OCI-LY7 (cell line): ENCODE data around the gene CLTB. TPM values are rescaled to one million over a fixed set of nuclear protein-coding genes. Genes with fewer than 3 reads are reported as not detected.

ENCODE experiments used
- BruUV-seq: library from RNA; stranded (reverse); fragments of 400-500 nt; replicated peaks from 2 replicates; lab custom pipeline; 2021; lab: Mats Ljungman, UMichigan
- CTCF ChIA-PET: fragments of 300-600 bp; sonication (Branson Sonifier 250); formaldehyde crosslinking; loops from one replicate; lab custom pipeline; 2022; ENCODE audit warnings: antibody characterized with exemption; ENCODE audit not compliant: unreplicated experiment; lab: Charles Lee
- POLR2A ChIA-PET: fragments of 300-600 bp; sonication (Branson Sonifier 250); formaldehyde crosslinking; loops from one replicate; lab custom pipeline; 2022; ENCODE audit warnings: antibody characterized with exemption; lab: Charles Lee
- DNase-seq: peaks from one replicate; pipeline ENCODE4 v3.0.0-alpha.2; 2015; ENCODE audit warnings: low spot score
- H2AFZ ChIP-seq: fragments of 200-600 bp; sonication (generic), shearing (Covaris generic); 2 replicates; pipeline ENCODE4 v1.6.1; 2014; ENCODE audit warnings: mild to moderate bottlenecking, antibody characterized with exemption, low read length, moderate library complexity
- H3K27ac ChIP-seq: fragments of 200-600 bp; sonication (generic); 2 replicates; pipeline ENCODE4 v1.5.1; 2014; ENCODE audit warnings: mixed run types, low read depth, mild to moderate bottlenecking, moderate library complexity, low read length, inconsistent platforms; ENCODE audit not compliant: poor library complexity, severe bottlenecking
- H3K36me3 ChIP-seq: fragments of 200-600 bp; sonication (generic); 2 replicates; pipeline ENCODE4 v1.6.1; 2014; ENCODE audit warnings: mild to moderate bottlenecking, antibody characterized with exemption, low read length, moderate library complexity, mixed read lengths; ENCODE audit not compliant: insufficient read depth
- H3K4me1 ChIP-seq: fragments of 200-600 bp; sonication (generic); 2 replicates; pipeline ENCODE4 v1.5.1; 2014; ENCODE audit warnings: mild to moderate bottlenecking, low read length; ENCODE audit not compliant: insufficient read depth, poor library complexity, severe bottlenecking
- H3K4me2 ChIP-seq: fragments of 200-600 bp; sonication (generic); 2 replicates; pipeline ENCODE4 v1.6.1; 2014; ENCODE audit warnings: mild to moderate bottlenecking, low read length
- H3K4me3 ChIP-seq: fragments of 200-600 bp; sonication (generic); 2 replicates; pipeline ENCODE4 v1.5.1; 2014; ENCODE audit warnings: mild to moderate bottlenecking, low read depth, low read length; ENCODE audit not compliant: poor library complexity, severe bottlenecking
- H3K79me2 ChIP-seq: fragments of 200-600 bp; sonication (generic); 2 replicates; pipeline ENCODE4 v1.6.1; 2016; ENCODE audit warnings: low read depth, mild to moderate bottlenecking, low read length, moderate library complexity, mixed read lengths; ENCODE audit not compliant: insufficient read depth
- H3K9me2 ChIP-seq: fragments of 200-600 bp; sonication (generic); 2 replicates; pipeline ENCODE4 v1.6.1; 2016; ENCODE audit warnings: mild to moderate bottlenecking, low read length, mixed read lengths; ENCODE audit not compliant: insufficient read depth
- H3K9me3 ChIP-seq: fragments of 200-600 bp; sonication (generic); 2 replicates; pipeline ENCODE4 v1.6.1; 2014; ENCODE audit warnings: mild to moderate bottlenecking, mixed run types, low read length, mixed read lengths
- H4K20me1 ChIP-seq: fragments of 200-600 bp; sonication (generic); 2 replicates; pipeline ENCODE4 v1.6.1; 2014; ENCODE audit warnings: mild to moderate bottlenecking, antibody characterized with exemption, low read length, moderate library complexity, mixed read lengths; ENCODE audit not compliant: insufficient read depth
- CTCF ChIP-seq: fragments of 200-600 bp; sonication (generic); conservative IDR thresholded peaks from 2 replicates; pipeline ENCODE4 v1.5.1; 2014; ENCODE audit warnings: mild to moderate bottlenecking, antibody characterized with exemption, low read length, moderate library complexity, mixed read lengths
- EZH2phosphoT487 ChIP-seq: fragments of 200-600 bp; sonication (generic); IDR thresholded peaks from 2 replicates; pipeline ENCODE4 v1.6.1; 2018; ENCODE audit warnings: low read depth, borderline replicate concordance, mild to moderate bottlenecking, mixed run types, antibody characterized with exemption, low read length, moderate library complexity, mixed read lengths
- intact Hi-C: fragments of 100-400 bp; cut with micrococcal nuclease; formaldehyde crosslinking; loops from one replicate; pipeline ENCODE4 v1.10.0; 2022; ENCODE audit not compliant: unreplicated experiment
- total RNA-seq, 2 experiments: library from RNA; depleted of rRNA in 1 of 2; stranded (reverse); fragments of >200 nt in 1 of 2; shearing (Covaris generic) in 1 of 2; gene quantifications; 2 replicates each; pipeline ENCODE4 v1.2.3, GENCODE V29; 2014 to 2022

CLTB gene
- total RNA-seq, 2 experiments from 2014 or later: 53.0 to 53.4 TPM

- intact Hi-C loops: loop anchor here (10.0 kb wide), 1 partner anchor 147 kb away; the partner anchor contains the start of gene SIMC1
- no peak overlapping the region for H2AFZ ChIP-seq
- no TSS peak for BruUV-seq
- CTCF ChIA-PET: no interaction called here
- H3K4me2 ChIP-seq: no peak overlapping the region
- no peak overlapping the region for H3K27ac ChIP-seq
- H4K20me1 ChIP-seq: peaks cover 12% of the 10 kb centered on the region
- DNase-seq: no peak
- POLR2A ChIA-PET: interaction anchor here (0.9 kb wide), 2 partner anchors 9 to 19 kb away, joined by 3 to 4 read pairs; no protein-coding TSS in a partner anchor
- no peaks in the 10 kb centered on the region for H3K9me3 ChIP-seq
- no peak overlapping the region for H3K4me3 ChIP-seq
- H3K9me2 ChIP-seq: no peaks in the 10 kb centered on the region
- peaks cover 16% of the 10 kb centered on the region for H3K79me2 ChIP-seq
- TF ChIP-seq EZH2phosphoT487 (no peak), CTCF (no peak)
- H3K4me1 ChIP-seq: peaks cover 10% of the 10 kb centered on the region
- peaks cover 77% of the 10 kb centered on the region for H3K36me3 ChIP-seq
These were observed 34.9 kb downstream of the CLTB start for GRCh38 chr5:176381423-176381822.

GRCh38 chr5:176379881-176380280 is 36.5 kb downstream of the CLTB start:
- Histone ChIP-seq H3K4me2 (no peak overlapping the region), H3K9me3 (no peaks in the 10 kb centered on the region), H4K20me1 (no peaks in the 10 kb centered on the region), H3K4me1 (no peaks in the 10 kb centered on the region), H2AFZ (no peak overlapping the region), H3K27ac (no peak overlapping the region), H3K36me3 (peaks cover 62% of the 10 kb centered on the region), H3K4me3 (no peak overlapping the region), H3K79me2 (peaks cover under 1% of the 10 kb centered on the region; the same call in 1 of the 2 replicates), H3K9me2 (no peaks in the 10 kb centered on the region)
- ChIA-PET POLR2A (interaction anchor here (0.7 to 1.2 kb wide), 2 partner anchors 10 to 12 kb away, joined by 3 read pairs; no protein-coding TSS in a partner anchor), CTCF (no interaction called here)
- BruUV-seq: no TSS peak
- intact Hi-C loops: loop anchor here (10.0 kb wide), 1 partner anchor 145 kb away; the partner anchor contains the start of gene SIMC1
- TF ChIP-seq CTCF: no peak
- no peak for TF ChIP-seq EZH2phosphoT487
- peak; percentile 51 for DNase-seq

- Histone ChIP-seq H4K20me1 (no peaks in the 10 kb centered on the region; the same call in 1 of the 2 replicates), H3K27ac (no peak overlapping the region), H3K9me2 (no peaks in the 10 kb centered on the region), H2AFZ (no peak overlapping the region), H3K4me3 (no peak overlapping the region), H3K79me2 (no peaks in the 10 kb centered on the region), H3K9me3 (no peaks in the 10 kb centered on the region), H3K36me3 (no peaks in the 10 kb centered on the region), H3K4me1 (peaks cover 3% of the 10 kb centered on the region), H3K4me2 (no peak overlapping the region)
- intact Hi-C loops: no loop called here
- CTCF ChIA-PET: no interaction called here
- POLR2A ChIA-PET: interaction anchor here (0.6 to 1.4 kb wide), 3 partner anchors 8 to 555 kb away, joined by 3 to 6 read pairs (median 5); partner anchors contain the start of gene KIAA1191
- no peak for DNase-seq
- TF ChIP-seq CTCF (no peak), EZH2phosphoT487 (no peak)
- no TSS peak for BruUV-seq
These were observed 43.1 kb downstream of the CLTB start for GRCh38 chr5:176373100-176373818.
